Osteoblast (primary cell): ENCODE data around the gene DIAPH3. TPM values are rescaled to one million over a fixed set of nuclear protein-coding genes. Genes with fewer than 3 reads are reported as not detected.

Experiments used
- DNase-seq: peaks from one replicate; pipeline ENCODE4 v3.0.0; 2011; ENCODE audit warnings: low spot score, mixed read lengths; ENCODE audit not compliant: insufficient read length; ENCODE audit errors: missing footprints
- H2AFZ ChIP-seq: 2 replicates; pipeline ENCODE4 v1.6.0; 2011; ENCODE audit warnings: mild to moderate bottlenecking, low read length
- H3K27ac ChIP-seq: 2 replicates; pipeline ENCODE4 v1.5.1; 2011; ENCODE audit warnings: mild to moderate bottlenecking, low read depth, low read length, moderate library complexity
- H3K27me3 ChIP-seq: 2 replicates; pipeline ENCODE4 v1.6.0; 2012; ENCODE audit warnings: mild to moderate bottlenecking, control low read depth, inconsistent platforms, low read length, moderate library complexity; ENCODE audit not compliant: insufficient read depth
- H3K36me3 ChIP-seq: 2 replicates; pipeline ENCODE4 v1.5.1; 2011; ENCODE audit warnings: mild to moderate bottlenecking, low read length, control low read depth, moderate library complexity; ENCODE audit not compliant: insufficient read depth
- H3K4me1 ChIP-seq: 2 replicates; pipeline ENCODE4 v1.5.1; 2011; ENCODE audit warnings: mild to moderate bottlenecking, low read length, control low read depth, moderate library complexity; ENCODE audit not compliant: insufficient read depth
- H3K4me2 ChIP-seq: 2 replicates; pipeline ENCODE4 v1.6.0; 2011; ENCODE audit warnings: mild to moderate bottlenecking, low read length; ENCODE audit not compliant: insufficient read depth
- H3K4me3 ChIP-seq: fragments of 200-600 bp; sonication (generic); 3 replicates; pipeline ENCODE4 v1.5.1; 2012; ENCODE audit warnings: mild to moderate bottlenecking, low read length, inconsistent platforms; ENCODE audit not compliant: insufficient read depth
- H3K79me2 ChIP-seq: 2 replicates; pipeline ENCODE4 v1.6.0; 2012; ENCODE audit warnings: mild to moderate bottlenecking, low read length, control low read depth, inconsistent platforms; ENCODE audit not compliant: insufficient read depth
- H3K9me3 ChIP-seq: 2 replicates; pipeline ENCODE4 v1.5.1; 2011; ENCODE audit warnings: low read depth, low read length, control low read depth
- H4K20me1 ChIP-seq: 2 replicates; pipeline ENCODE4 v1.6.0; 2012; ENCODE audit warnings: mild to moderate bottlenecking, low read length, control low read depth; ENCODE audit not compliant: insufficient read depth
- total RNA-seq: library from RNA; depleted of rRNA; stranded (reverse); fragments of >200 nt; gene quantifications from 2 replicates; pipeline ENCODE4 v1.2.3, GENCODE V29; 2012
- TF ChIP-seq, protein P1 (sequence below): IDR thresholded peaks from 2 replicates; pipeline ENCODE4 v1.5.1; 2011; ENCODE audit warnings: mild to moderate bottlenecking, low read depth, low read length, moderate library complexity; ENCODE audit errors: extremely low read depth

DIAPH3 gene
- total RNA-seq, 1 donor: 8.3 TPM

GRCh38 chr13:59976856-59977255 is 186.9 kb downstream of the DIAPH3 start:
- Histone ChIP-seq H3K9me3 (no peaks in the 10 kb centered on the region), H3K4me1 (no peaks in the 10 kb centered on the region), H3K4me3 (no peak overlapping the region), H3K27ac (no peak overlapping the region), H3K4me2 (no peak overlapping the region), H4K20me1 (no peaks in the 10 kb centered on the region), H3K27me3 (no peaks in the 10 kb centered on the region), H2AFZ (no peak overlapping the region), H3K79me2 (no peaks in the 10 kb centered on the region), H3K36me3 (peaks cover 3% of the 10 kb centered on the region)
- TF ChIP-seq, protein P1, sequence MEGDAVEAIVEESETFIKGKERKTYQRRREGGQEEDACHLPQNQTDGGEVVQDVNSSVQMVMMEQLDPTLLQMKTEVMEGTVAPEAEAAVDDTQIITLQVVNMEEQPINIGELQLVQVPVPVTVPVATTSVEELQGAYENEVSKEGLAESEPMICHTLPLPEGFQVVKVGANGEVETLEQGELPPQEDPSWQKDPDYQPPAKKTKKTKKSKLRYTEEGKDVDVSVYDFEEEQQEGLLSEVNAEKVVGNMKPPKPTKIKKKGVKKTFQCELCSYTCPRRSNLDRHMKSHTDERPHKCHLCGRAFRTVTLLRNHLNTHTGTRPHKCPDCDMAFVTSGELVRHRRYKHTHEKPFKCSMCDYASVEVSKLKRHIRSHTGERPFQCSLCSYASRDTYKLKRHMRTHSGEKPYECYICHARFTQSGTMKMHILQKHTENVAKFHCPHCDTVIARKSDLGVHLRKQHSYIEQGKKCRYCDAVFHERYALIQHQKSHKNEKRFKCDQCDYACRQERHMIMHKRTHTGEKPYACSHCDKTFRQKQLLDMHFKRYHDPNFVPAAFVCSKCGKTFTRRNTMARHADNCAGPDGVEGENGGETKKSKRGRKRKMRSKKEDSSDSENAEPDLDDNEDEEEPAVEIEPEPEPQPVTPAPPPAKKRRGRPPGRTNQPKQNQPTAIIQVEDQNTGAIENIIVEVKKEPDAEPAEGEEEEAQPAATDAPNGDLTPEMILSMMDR: no peak
- DNase-seq: no peak

DNA sequence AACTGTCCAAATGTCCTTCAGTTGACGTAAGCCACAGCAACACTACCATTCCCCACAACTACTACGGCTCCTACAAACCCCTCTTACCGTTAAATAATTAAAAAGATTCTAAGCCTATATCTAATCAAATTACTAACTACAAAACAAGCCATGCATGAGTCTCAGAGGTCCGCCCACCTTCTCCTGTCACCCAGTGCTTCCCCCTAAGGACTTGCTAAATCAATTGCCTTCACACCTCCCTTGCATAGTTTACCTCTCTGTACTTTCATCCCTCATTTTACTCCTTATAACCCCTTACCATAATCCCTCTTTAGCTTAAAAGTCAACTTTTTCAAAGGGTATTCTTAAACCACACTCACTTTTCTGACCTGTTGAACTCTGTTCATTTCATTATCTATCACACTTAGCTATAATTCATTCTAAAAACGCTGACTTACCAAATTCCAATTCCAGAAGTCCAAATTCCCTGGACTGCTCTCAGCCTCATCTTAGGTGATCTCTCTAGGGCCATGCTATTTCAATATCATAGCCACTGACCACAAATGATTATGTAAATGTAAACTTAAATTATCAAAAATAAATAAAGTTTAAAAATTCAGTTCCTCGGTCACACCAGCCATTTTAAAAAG is 187.8 kb downstream of the DIAPH3 start:
- Histone ChIP-seq H3K4me2 (no peak overlapping the region), H4K20me1 (no peaks in the 10 kb centered on the region), H3K36me3 (peaks cover 3% of the 10 kb centered on the region), H2AFZ (no peak overlapping the region), H3K9me3 (no peaks in the 10 kb centered on the region), H3K4me1 (no peaks in the 10 kb centered on the region), H3K4me3 (no peak overlapping the region), H3K27me3 (no peaks in the 10 kb centered on the region), H3K27ac (no peak overlapping the region), H3K79me2 (no peaks in the 10 kb centered on the region)
- TF ChIP-seq, protein P1: no peak
- DNase-seq: no peak

DNA sequence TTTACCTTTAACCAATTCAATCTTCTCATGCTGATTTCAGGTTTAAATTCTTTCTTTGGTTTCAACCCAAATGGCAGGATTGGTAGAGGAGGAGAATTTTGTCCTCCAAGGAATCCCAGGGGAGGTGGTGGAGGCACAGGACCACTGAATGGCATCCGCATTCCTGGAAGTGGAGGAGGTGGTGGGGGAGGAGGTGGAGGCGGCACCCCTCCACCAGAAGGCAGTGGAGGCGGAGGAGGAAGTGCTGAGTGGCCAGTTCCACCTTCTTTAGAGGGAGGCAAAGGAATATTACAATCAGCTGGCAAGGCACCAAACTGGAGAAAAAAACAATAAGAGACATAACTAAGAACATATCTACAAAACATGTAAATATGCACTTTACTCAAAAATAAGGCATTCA is 192.9 kb downstream of the DIAPH3 start:
- Histone ChIP-seq H3K4me2 (no peak overlapping the region), H3K79me2 (no peaks in the 10 kb centered on the region), H3K36me3 (peaks cover 6% of the 10 kb centered on the region), H3K4me1 (no peaks in the 10 kb centered on the region), H2AFZ (no peak overlapping the region), H3K4me3 (no peak overlapping the region), H3K9me3 (no peaks in the 10 kb centered on the region), H3K27me3 (no peaks in the 10 kb centered on the region), H4K20me1 (no peaks in the 10 kb centered on the region), H3K27ac (no peak overlapping the region)
- TF ChIP-seq, protein P1: no peak
- no peak for DNase-seq

DNA sequence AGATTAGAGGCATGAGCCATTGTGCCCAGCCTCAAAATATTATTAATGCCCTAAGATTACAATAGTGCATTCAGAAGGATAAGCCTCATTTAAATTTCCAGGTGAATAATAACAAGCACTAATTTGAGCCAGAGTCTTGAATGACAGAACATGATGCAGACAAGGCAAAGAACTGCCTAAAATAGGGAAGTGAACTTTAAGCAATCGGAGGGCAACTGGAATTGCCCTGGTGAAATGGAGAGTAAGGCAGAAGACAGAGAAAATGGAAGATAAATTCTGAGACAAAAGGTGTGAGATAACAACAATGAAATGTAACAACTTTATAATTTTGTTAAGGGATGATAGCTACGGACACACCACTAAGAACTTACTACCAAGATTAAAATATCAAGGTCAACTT is 199.9 kb downstream of the DIAPH3 start:
- H3K27ac ChIP-seq: no peak overlapping the region
- no peak overlapping the region for H2AFZ ChIP-seq
- no peaks in the 10 kb centered on the region for H3K27me3 ChIP-seq
- peaks cover 12% of the 10 kb centered on the region for H3K36me3 ChIP-seq
- H3K79me2 ChIP-seq: no peaks in the 10 kb centered on the region
- no peak overlapping the region for H3K4me2 ChIP-seq
- no peaks in the 10 kb centered on the region for H3K4me1 ChIP-seq
- H3K9me3 ChIP-seq: no peaks in the 10 kb centered on the region
- H4K20me1 ChIP-seq: no peaks in the 10 kb centered on the region
- TF ChIP-seq, protein P1: no peak
- H3K4me3 ChIP-seq: no peak overlapping the region
- DNase-seq: peak; percentile 2
